Epithelial cell of esophagus (primary cell): Measurements from ENCODE around the gene TMEM86B.
"Not testable (repeated sequence)": the region's sequence is repeated elsewhere in the genome, so short reads cannot be mapped to it uniquely, and the experiment has no call there.

ENCODE experiments used
- DNase-seq: peaks from one replicate; pipeline ENCODE4 v3.0.0; 2010; ENCODE audit warnings: low read depth
- H3K4me3 ChIP-seq: 2 replicates; pipeline ENCODE4 v1.5.1; 2011; ENCODE audit warnings: mild to moderate bottlenecking, low read length, control low read depth
- CTCF ChIP-seq: IDR thresholded peaks from 2 replicates; pipeline ENCODE4 v1.5.1; 2011; ENCODE audit warnings: low read depth, mild to moderate bottlenecking, low read length, control low read depth, inconsistent platforms; ENCODE audit not compliant: insufficient read depth; ENCODE audit errors: missing control alignments

The TMEM86B gene

GRCh38 chr19:55227241-55228014 is 1.1 kb downstream of the TMEM86B start:
- no peak for DNase-seq
- no peak for TF ChIP-seq CTCF
- H3K4me3 ChIP-seq, result no peak overlapping the region

GRCh38 chr19:55226788-55227187 is 1.8 kb downstream of the TMEM86B start:
- DNase-seq, result no peak
- H3K4me3 ChIP-seq, result no peak overlapping the region
- TF ChIP-seq CTCF, result no peak

GRCh38 chr19:55226273-55226672 is 2.3 kb downstream of the TMEM86B start:
- no peak overlapping the region for H3K4me3 ChIP-seq
- TF ChIP-seq CTCF, result no peak
- DNase-seq, result no peak

GRCh38 chr19:55225415-55225958 is 3.1 kb downstream of the TMEM86B start:
- no peak for DNase-seq
- no peak for TF ChIP-seq CTCF
- no peak overlapping the region for H3K4me3 ChIP-seq

GRCh38 chr19:55224679-55225414 is 3.7 kb downstream of the TMEM86B start:
- H3K4me3 ChIP-seq, DNase-seq: not testable (repeated sequence)

GRCh38 chr19:55224038-55224665 is 4.4 kb downstream of the TMEM86B start:
- DNase-seq, result no peak
- no peak for TF ChIP-seq CTCF
- H3K4me3 ChIP-seq, result no peak overlapping the region
